Activated naive CD8-positive, alpha-beta T cell treated with anti-CD3 and anti-CD28 coated beads for 36 hours (primary cell): ENCODE data around the gene CLCN1. TPM values are rescaled to one million over a fixed set of nuclear protein-coding genes. Genes with fewer than 3 reads are reported as not detected.
"Not testable (repeated sequence)": the region's sequence is repeated elsewhere in the genome, so short reads cannot be mapped to it uniquely, and the experiment has no call there.

ENCODE experiments used
- DNase-seq: peaks from one replicate; pipeline ENCODE4 v3.0.0; 2021
- H3K27ac Mint-ChIP-seq: one replicate; pipeline ENCODE4 v1.8.0; 2022; ENCODE audit warnings: mild to moderate bottlenecking, moderate library complexity, mixed read lengths
- H3K27me3 Mint-ChIP-seq: one replicate; pipeline ENCODE4 v1.8.0; 2022; ENCODE audit warnings: mild to moderate bottlenecking, mixed read lengths
- H3K36me3 Mint-ChIP-seq: one replicate; pipeline ENCODE4 v1.8.0; 2021; ENCODE audit warnings: mild to moderate bottlenecking, mixed read lengths
- H3K4me1 Mint-ChIP-seq: one replicate; pipeline ENCODE4 v1.8.0; 2021; ENCODE audit warnings: mixed read lengths
- H3K4me3 Mint-ChIP-seq: one replicate; pipeline ENCODE4 v1.8.0; 2022; ENCODE audit warnings: mild to moderate bottlenecking, moderate library complexity, mixed read lengths
- H3K9me3 Mint-ChIP-seq: one replicate; pipeline ENCODE4 v1.8.0; 2022; ENCODE audit warnings: mixed read lengths
- total RNA-seq, 2 experiments: library from RNA; stranded (reverse); gene quantifications; one replicate each; pipeline ENCODE4 v1.2.3, GENCODE V29; 2021

CLCN1 gene
- total RNA-seq, 2 experiments from 2014 or later, result 0.06 TPM; not detected in 1

GRCh38 chr7:143287339-143287934 is 28.5 kb upstream of the CLCN1 start:
- Mint-ChIP-seq H3K4me1 (peaks cover 37% of the 10 kb centered on the region), H3K36me3 (peaks cover 30% of the 10 kb centered on the region), H3K27me3 (no peaks in the 10 kb centered on the region), H3K4me3 (peak overlapping the region; percentile 49), H3K27ac (peak overlapping the region; percentile 89), H3K9me3 (peaks cover 3% of the 10 kb centered on the region)
- no peak for DNase-seq

DNA sequence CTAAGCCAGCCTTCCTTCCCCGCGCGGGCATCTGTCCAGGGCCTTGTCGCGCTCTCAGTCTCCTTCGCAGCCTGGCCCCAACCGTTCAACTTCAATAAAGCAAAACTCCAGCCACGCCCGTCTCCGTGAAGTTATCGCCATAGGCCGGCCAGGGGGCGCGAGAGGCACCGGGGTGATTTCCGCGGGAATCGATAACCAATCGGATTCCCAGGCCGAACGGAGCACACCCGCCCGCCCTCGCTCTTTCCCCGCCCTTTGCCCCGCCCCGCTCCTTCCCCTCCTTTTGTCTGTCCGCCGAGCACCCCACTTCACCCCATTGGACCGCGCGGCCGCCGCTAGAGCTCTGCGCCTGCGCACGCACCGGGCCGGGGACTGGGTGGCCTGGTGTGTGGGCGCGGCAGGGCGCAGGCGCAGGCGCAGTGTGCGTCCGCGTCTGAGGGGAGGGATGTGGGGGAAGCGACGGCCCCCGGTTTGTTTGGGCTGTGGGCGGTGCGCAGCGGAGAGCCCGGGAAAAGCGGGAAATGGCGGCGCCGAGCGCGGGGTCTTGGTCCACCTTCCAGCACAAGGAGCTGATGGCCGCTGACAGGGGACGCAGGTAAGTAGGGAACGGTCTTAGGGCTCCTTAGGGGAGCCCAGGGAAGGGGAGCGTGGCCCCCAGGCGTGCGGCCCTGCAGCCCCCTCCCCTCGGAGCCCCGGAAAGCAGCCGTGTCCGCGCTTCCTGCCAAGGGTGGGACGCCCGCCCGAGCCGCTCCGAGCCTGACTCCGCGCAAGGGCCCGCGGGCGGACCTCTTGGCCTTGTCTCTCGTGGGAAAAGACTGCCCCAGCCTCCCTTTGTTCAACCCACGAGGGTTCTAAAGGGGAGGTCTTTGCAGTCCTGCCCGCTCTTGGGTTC is 27.7 kb upstream of the CLCN1 start, which contains the start of gene CASP2:
Gene CASP2 (plus strand): TSS at position 417 of the 892 bp plus-strand sequence. CDS start 105 bp downstream, at position 522.
- no peaks in the 10 kb centered on the region for H3K27me3 Mint-ChIP-seq
- peaks cover 37% of the 10 kb centered on the region for H3K4me1 Mint-ChIP-seq
- peak within 1 kb of the TSS; percentile 91 for H3K27ac Mint-ChIP-seq
- peaks cover 3% of the 10 kb centered on the region for H3K9me3 Mint-ChIP-seq
- DNase-seq, result peak; percentile 100
- peak within 1 kb of the TSS; percentile 96 for H3K4me3 Mint-ChIP-seq
- peaks cover 32% of the 10 kb centered on the region for H3K36me3 Mint-ChIP-seq

GRCh38 chr7:143288836-143289235 is 27.1 kb upstream of the CLCN1 start:
- Mint-ChIP-seq H3K27me3 (no peaks in the 10 kb centered on the region), H3K36me3 (peaks cover 39% of the 10 kb centered on the region), H3K27ac (peak overlapping the region; percentile 91), H3K4me3 (peak overlapping the region; percentile 96), H3K9me3 (peaks cover 3% of the 10 kb centered on the region), H3K4me1 (peaks cover 37% of the 10 kb centered on the region)
- DNase-seq, result no peak

DNA sequence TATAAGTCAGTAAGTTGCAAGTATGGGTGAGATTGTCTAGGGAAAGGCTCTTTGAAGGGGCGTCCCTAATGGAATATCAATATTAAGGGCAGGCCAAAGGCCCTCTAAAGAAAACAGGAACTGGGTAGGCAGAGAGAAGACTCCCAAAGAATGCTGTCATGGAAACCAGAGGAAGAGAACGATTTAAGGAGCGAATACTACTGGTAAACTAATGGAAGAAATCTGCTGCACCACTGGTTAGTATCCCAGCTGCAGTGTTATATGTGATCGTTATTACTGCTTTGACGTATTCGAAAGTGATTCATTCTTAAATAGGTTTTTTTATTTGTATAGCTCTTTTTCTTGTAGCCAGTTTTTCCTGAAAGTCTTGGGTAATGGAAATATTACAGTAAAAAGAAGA is 26.5 kb upstream of the CLCN1 start:
- H3K36me3 Mint-ChIP-seq, result peaks cover 45% of the 10 kb centered on the region
- H3K9me3 Mint-ChIP-seq, result peaks cover 3% of the 10 kb centered on the region

GRCh38 chr7:143289888-143290287 is 26.0 kb upstream of the CLCN1 start:
- Mint-ChIP-seq H3K4me3 (peak overlapping the region; percentile 96), H3K27ac (peak overlapping the region; percentile 91), H3K36me3 (peaks cover 49% of the 10 kb centered on the region), H3K4me1 (peaks cover 38% of the 10 kb centered on the region)
- not testable (repeated sequence) for H3K9me3 Mint-ChIP-seq, DNase-seq, H3K27me3 Mint-ChIP-seq

More for the DNA sequence above, 26.5 kb upstream of the CLCN1 start:
- no peak for DNase-seq
- Mint-ChIP-seq H3K4me3 (peak overlapping the region; percentile 96), H3K27ac (peak overlapping the region; percentile 91), H3K4me1 (peaks cover 37% of the 10 kb centered on the region), H3K27me3 (no peaks in the 10 kb centered on the region)

DNA sequence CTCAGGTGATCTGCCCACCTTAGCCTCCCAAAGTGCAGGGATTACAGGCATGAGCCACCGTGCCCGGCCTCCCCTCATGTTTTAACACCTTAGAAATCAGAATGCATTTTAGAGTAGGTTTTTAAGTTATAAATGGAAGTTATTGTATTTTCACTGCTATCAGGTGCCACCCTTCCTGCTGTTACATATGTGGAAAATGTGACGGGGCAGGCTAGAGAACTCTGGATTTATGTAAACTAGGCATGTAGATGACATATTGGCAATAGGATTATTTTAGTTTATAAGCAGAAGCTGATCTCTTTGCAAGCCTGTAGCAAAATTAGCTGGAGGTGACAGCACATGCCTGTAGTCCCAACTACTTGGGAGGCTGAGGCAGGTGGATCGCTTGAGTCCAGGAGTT is 25.6 kb upstream of the CLCN1 start:
- H3K27ac Mint-ChIP-seq, result peak overlapping the region; percentile 91
- peaks cover 3% of the 10 kb centered on the region for H3K9me3 Mint-ChIP-seq
- DNase-seq, result no peak
- no peaks in the 10 kb centered on the region for H3K27me3 Mint-ChIP-seq
- peaks cover 50% of the 10 kb centered on the region for H3K36me3 Mint-ChIP-seq
- H3K4me1 Mint-ChIP-seq, result peaks cover 41% of the 10 kb centered on the region
- H3K4me3 Mint-ChIP-seq, result peak overlapping the region; percentile 96

GRCh38 chr7:143292876-143293275 is 23.0 kb upstream of the CLCN1 start:
- Mint-ChIP-seq H3K9me3 (no peaks in the 10 kb centered on the region), H3K36me3 (peaks cover 58% of the 10 kb centered on the region), H3K4me3 (no peak overlapping the region), H3K27me3 (no peaks in the 10 kb centered on the region), H3K27ac (no peak overlapping the region), H3K4me1 (peaks cover 50% of the 10 kb centered on the region)
- DNase-seq, result no peak

DNA sequence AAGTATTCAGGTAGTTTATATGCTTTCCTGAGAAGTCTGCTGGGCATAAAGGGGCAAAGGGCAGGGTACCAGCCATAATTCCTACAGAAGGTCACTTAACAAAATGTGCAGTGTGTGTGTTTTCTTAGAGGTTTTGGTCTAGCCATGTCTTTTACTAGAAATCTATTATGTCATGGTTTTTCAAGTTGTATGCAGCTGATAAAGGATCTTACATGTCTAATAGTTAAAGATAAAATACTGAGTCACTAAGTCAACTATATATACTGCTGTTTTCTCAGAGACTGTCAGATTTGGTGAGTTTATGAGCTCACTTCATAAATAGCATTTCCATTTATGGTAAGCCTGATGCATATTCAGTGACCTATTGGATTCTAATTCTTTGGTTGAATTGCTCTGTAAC is 20.0 kb upstream of the CLCN1 start:
- Mint-ChIP-seq H3K9me3 (no peaks in the 10 kb centered on the region), H3K27me3 (no peaks in the 10 kb centered on the region), H3K36me3 (peaks cover 54% of the 10 kb centered on the region), H3K4me3 (no peak overlapping the region), H3K4me1 (peaks cover 43% of the 10 kb centered on the region), H3K27ac (no peak overlapping the region)
- DNase-seq, result no peak

- Mint-ChIP-seq H3K9me3 (no peaks in the 10 kb centered on the region), H3K27me3 (no peaks in the 10 kb centered on the region), H3K4me3 (no peak overlapping the region), H3K27ac (no peak overlapping the region), H3K36me3 (peaks cover 51% of the 10 kb centered on the region), H3K4me1 (peaks cover 36% of the 10 kb centered on the region)
- DNase-seq, result no peak
These were observed 19.2 kb upstream of the CLCN1 start for GRCh38 chr7:143296686-143297085.

DNA sequence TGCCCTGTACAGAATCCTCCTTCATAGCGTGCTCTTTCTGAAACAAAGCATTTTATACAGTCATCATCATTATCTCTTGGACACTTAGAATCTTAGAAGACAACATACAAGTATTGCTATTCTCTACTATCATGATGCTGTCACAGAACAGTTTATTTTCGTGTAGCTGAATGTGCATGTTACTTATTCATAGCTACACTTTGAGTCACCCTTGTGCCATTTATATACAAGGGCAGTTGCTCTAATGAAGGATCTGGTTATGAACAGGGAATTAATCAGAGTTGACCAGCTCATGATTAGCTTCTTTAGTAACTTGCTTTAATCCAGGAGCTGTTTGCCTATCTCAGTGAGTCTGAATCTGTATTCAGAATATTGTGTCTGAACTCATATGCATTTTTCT is 16.6 kb upstream of the CLCN1 start:
- Mint-ChIP-seq H3K4me3 (no peak overlapping the region), H3K9me3 (no peaks in the 10 kb centered on the region), H3K4me1 (peaks cover 25% of the 10 kb centered on the region), H3K27me3 (no peaks in the 10 kb centered on the region), H3K36me3 (peaks cover 42% of the 10 kb centered on the region), H3K27ac (no peak overlapping the region)
- DNase-seq, result no peak

DNA sequence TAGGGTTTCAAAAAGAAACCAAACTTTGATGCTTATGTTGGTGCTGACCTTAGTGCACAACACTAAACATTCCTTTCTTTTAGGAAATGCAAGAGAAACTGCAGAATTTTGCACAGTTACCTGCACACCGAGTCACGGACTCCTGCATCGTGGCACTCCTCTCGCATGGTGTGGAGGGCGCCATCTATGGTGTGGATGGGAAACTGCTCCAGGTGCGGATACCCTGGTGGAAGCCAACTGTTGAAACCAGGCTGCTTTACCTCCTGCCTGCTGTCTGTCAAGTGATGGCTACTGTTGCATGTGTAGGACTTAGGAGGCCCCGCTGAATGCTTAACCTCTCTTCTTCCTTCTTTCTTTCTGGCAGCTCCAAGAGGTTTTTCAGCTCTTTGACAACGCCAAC is 16.1 kb upstream of the CLCN1 start:
- Mint-ChIP-seq H3K4me1 (peaks cover 28% of the 10 kb centered on the region), H3K4me3 (no peak overlapping the region)

DNA sequence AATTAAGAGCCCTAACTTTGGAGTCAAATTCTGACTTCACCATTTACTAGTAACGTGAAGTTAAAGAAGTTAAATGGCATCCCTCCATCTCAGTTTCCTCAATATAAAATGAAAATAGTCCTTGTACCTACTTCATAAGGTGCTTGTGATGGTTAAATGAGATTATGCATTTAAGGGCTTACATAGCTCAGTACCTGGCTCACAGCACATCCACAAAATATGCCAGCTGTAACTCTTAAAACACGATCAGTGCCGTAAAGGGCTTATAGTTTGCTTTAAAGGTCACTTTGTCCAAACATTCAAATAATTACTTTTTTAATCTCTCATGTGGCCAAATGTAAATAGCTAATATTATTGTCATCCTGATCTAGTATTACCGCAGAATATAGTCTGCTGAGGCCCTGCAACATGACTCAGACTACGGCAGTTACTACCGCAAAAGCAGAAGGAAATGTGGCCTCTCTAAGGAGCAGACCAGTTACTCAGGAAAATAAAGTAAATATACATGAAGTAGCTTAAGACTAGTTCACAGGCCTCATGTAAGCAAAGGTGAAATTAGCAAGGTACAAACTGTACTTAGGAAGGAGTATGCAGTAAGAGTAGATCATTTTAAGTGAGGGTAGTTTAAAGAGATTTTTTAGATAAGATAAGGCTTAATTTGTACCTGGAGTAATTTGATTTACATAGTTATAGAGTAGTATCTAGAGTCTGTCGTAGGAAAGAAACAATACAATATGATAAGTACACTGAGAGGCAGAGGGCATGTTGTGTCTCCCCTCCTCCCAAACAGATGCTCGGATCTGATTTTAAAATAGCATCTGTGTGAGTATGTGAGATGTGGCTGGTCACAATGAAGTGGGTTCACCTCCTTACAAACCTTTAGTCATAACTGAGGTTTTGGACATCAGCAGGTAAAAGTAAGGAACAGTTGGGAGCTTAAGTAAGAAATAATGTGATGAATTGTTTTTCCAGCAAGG is 14.7 kb upstream of the CLCN1 start:
- H3K9me3 Mint-ChIP-seq, result no peaks in the 10 kb centered on the region
- DNase-seq, result no peak
- H3K4me3 Mint-ChIP-seq, result no peak overlapping the region
- peaks cover 29% of the 10 kb centered on the region for H3K4me1 Mint-ChIP-seq
- H3K27ac Mint-ChIP-seq, result no peak overlapping the region
- no peaks in the 10 kb centered on the region for H3K27me3 Mint-ChIP-seq
- peaks cover 41% of the 10 kb centered on the region for H3K36me3 Mint-ChIP-seq

More for the DNA sequence above, 16.1 kb upstream of the CLCN1 start:
- Mint-ChIP-seq H3K27me3 (no peaks in the 10 kb centered on the region), H3K27ac (no peak overlapping the region), H3K9me3 (no peaks in the 10 kb centered on the region), H3K36me3 (peaks cover 39% of the 10 kb centered on the region)
- DNase-seq, result peak; percentile 46

DNA sequence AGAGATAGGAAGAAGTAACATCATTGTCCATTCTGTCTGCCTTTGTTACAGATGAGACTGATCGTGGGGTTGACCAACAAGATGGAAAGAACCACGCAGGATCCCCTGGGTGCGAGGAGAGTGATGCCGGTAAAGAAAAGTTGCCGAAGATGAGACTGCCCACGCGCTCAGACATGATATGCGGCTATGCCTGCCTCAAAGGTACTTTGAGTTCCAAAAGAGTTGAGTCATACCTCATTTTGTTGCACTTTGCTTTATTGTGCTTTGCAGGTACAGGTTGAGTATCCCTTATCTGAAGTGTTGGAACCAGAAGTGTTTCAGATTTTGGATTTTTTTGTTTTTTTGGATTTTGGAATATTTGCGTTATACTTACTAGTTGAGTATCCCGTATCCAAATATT is 12.2 kb upstream of the CLCN1 start:
- H3K27ac Mint-ChIP-seq, result no peak overlapping the region
- H3K4me1 Mint-ChIP-seq, result peaks cover 31% of the 10 kb centered on the region
- H3K36me3 Mint-ChIP-seq, result peaks cover 60% of the 10 kb centered on the region

GRCh38 chr7:143304938-143305337 is 11.0 kb upstream of the CLCN1 start:
- Mint-ChIP-seq H3K27me3 (no peaks in the 10 kb centered on the region), H3K9me3 (no peaks in the 10 kb centered on the region), H3K4me3 (no peak overlapping the region), H3K4me1 (peaks cover 25% of the 10 kb centered on the region), H3K27ac (peak overlapping the region; percentile 49), H3K36me3 (peaks cover 62% of the 10 kb centered on the region)
- DNase-seq, result no peak

More for the DNA sequence above, 12.2 kb upstream of the CLCN1 start:
- no peaks in the 10 kb centered on the region for H3K27me3 Mint-ChIP-seq
- no peaks in the 10 kb centered on the region for H3K9me3 Mint-ChIP-seq
- no peak overlapping the region for H3K4me3 Mint-ChIP-seq
- DNase-seq, result no peak
